HG03432 (cell line): ENCODE measurements around the gene TBX10.

Source experiments
- ATAC-seq: cut with Tn5 transposase; IDR thresholded peaks from one replicate; pipeline ENCODE4 v1.9.1; 2021; ENCODE audit warnings: mild to moderate bottlenecking, moderate library complexity; ENCODE audit not compliant: unreplicated experiment

The TBX10 gene

DNA sequence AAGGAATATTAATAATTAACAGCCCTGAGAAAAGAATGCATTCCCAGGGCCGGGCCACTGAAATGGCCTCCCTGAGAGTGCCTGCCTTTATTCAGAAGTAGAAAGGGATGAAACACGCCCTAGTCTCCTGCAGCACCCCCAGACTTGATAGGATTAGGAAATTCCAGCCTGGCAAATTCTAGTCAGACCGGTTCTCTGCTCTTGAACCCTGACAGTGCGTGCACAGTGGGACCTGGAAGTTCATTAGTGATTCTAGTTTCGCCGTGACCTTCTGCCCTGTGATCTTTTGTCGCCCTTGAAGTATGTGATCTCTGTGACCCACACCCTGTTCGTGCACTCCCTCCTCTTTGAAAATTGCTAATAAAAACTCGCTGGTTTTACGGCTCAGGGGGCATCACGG lies 58.1 kb downstream of the TBX10 start:
- no peak for ATAC-seq
